AG04449 (cell line): Measurements from ENCODE around the gene NISCH.

Source experiments
- CTCF ChIA-PET: fragments of 350-600 bp; formaldehyde crosslinking; extraction: SDS; loops from one replicate; lab custom pipeline; 2021; ENCODE audit warnings: antibody characterized with exemption; lab: Yijun Ruan, JAX
- POLR2A ChIA-PET: fragments of 400-600, 350-600 bp; formaldehyde crosslinking; extraction: SDS; loops from one replicate; lab custom pipeline; 2020; ENCODE audit warnings: antibody characterized with exemption, inconsistent platforms; lab: Yijun Ruan, JAX
- DNase-seq: peaks from one replicate; pipeline ENCODE4 v3.0.0-alpha.2; 2010; ENCODE audit warnings: low read depth, low spot score
- H3K4me3 ChIP-seq: 2 replicates; pipeline ENCODE4 v1.5.1; 2011; ENCODE audit warnings: low read depth, mild to moderate bottlenecking, control low read depth, low read length
- CTCF ChIP-seq: IDR thresholded peaks from one replicate; pipeline ENCODE4 v1.5.1; 2011; ENCODE audit warnings: mild to moderate bottlenecking, moderate library complexity, low read length, control low read depth, inconsistent platforms; ENCODE audit not compliant: insufficient read depth; ENCODE audit errors: missing control alignments

NISCH gene

GRCh38 chr3:52536112-52536368 lies 80.6 kb downstream of the NISCH start:
- TF ChIP-seq CTCF = no peak
- H3K4me3 ChIP-seq = no peak overlapping the region; the same call in 1 of the 2 replicates
- no peak for DNase-seq
- CTCF ChIA-PET = interaction anchor here (1.0 to 1.3 kb wide), 2 partner anchors 11 to 108 kb away, joined by 4 read pairs; no protein-coding TSS in a partner anchor
- POLR2A ChIA-PET = interaction anchor here (0.6 to 1.1 kb wide), 9 partner anchors 9 to 157 kb away, joined by 3 to 9 read pairs (median 4); no protein-coding TSS in a partner anchor

GRCh38 chr3:52536369-52537164 lies 81.2 kb downstream of the NISCH start, which contains the start of gene UQCC5:
TSS of gene UQCC5 (plus strand) at chr3:52536605. CDS start at chr3:52536756, 151 bp downstream.
- TF ChIP-seq CTCF = no peak
- ChIA-PET POLR2A (interaction anchor here (0.6 to 1.1 kb wide), 9 partner anchors 8 to 157 kb away, joined by 3 to 9 read pairs (median 4); no protein-coding TSS in a partner anchor), CTCF (interaction anchor here (1.0 to 1.3 kb wide), 2 partner anchors 11 to 109 kb away, joined by 4 read pairs; no protein-coding TSS in a partner anchor)
- peak; percentile 87 for DNase-seq
- peak within 1 kb of the TSS; percentile 91 for H3K4me3 ChIP-seq

DNA sequence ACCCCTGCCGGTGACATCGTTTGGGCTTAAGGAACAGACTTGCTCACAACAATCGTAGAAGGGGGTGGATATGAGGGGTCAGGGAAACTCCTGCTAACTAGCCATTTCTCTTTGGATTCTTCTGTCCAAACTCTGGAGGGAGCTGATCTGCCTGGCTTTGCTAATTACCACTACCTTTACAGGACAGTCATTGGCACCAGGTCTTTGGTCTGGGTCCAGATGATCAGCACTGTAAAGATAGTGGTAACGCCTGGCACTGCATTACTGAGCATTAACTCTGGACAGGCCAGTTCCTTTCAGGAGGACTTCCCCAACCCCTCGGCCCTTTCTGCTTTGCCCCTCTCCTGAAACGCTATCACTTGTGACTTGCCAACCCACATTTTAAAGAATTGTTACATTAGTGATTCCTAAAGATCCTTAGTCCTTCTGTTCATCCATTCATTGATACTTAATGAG lies 81.8 kb downstream of the NISCH start:
- CTCF ChIA-PET = interaction anchor here (0.9 kb wide), 1 partner anchor 48 kb away, joined by 3 read pairs; no protein-coding TSS in a partner anchor

GRCh38 chr3:52537726-52538421 lies 82.5 kb downstream of the NISCH start:
- TF ChIP-seq CTCF = no peak
- DNase-seq = no peak
- H3K4me3 ChIP-seq = peak overlapping the region; percentile 91
- CTCF ChIA-PET = interaction anchor here (0.9 kb wide), 1 partner anchor 48 kb away, joined by 3 read pairs; no protein-coding TSS in a partner anchor
- POLR2A ChIA-PET = interaction anchor here (1.0 kb wide), 1 partner anchor 14 kb away, joined by 3 read pairs; no protein-coding TSS in a partner anchor

More for the DNA sequence above, 81.8 kb downstream of the NISCH start:
- POLR2A ChIA-PET = interaction anchor here (1.0 kb wide), 1 partner anchor 15 kb away, joined by 3 read pairs; no protein-coding TSS in a partner anchor
- TF ChIP-seq CTCF = no peak
- DNase-seq = no peak
- peak overlapping the region; percentile 91 for H3K4me3 ChIP-seq

DNA sequence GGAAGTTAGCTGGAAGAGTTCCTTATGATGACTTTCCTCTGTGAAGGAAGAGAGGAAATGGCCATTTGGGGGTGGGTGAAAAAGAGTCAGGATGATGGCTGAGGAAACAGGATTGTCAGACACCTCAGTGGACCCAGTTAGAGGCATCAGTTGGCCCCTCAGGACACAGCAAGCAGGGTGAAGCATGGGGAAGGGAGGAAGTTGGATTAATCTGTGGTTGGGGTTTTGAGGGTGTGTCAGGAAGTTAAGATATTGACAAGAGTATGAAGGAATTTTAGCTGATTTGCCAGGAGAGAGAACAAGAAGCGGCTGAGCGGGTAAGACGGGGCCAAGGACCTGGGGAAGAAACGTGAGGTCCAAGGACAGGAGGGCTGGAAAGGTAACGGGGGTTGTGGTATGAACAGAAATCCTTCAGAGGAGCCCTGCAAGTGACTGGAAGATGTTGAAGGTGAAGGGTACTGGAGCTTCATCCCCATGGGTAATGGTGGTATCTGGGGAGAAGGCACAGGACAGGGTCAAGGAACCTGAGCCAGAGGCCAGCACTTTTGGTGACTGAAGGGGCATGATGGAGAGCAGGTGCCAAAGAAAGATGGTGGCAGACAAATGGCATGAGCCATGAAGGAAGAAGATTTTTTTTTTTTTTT lies 83.7 kb downstream of the NISCH start:
- no peak overlapping the region for H3K4me3 ChIP-seq
- ChIA-PET CTCF (no interaction called here), POLR2A (interaction anchor here (0.7 kb wide), 1 partner anchor 91 kb away, joined by 3 read pairs; no protein-coding TSS in a partner anchor)
- no peak for TF ChIP-seq CTCF
- no peak for DNase-seq
